Measurements from ENCODE around the gene PTPN5. TPM values are rescaled to one million over a fixed set of nuclear protein-coding genes. Genes with fewer than 3 reads are reported as not detected.

Gene PTPN5
- total RNA-seq (2013), result not detected
- polyA plus RNA-seq (not detected), polyA minus RNA-seq (not detected in 2 replicates), total RNA-seq (0 to 0.58 (median 0) reads per million in 11 experiments)

DNA sequence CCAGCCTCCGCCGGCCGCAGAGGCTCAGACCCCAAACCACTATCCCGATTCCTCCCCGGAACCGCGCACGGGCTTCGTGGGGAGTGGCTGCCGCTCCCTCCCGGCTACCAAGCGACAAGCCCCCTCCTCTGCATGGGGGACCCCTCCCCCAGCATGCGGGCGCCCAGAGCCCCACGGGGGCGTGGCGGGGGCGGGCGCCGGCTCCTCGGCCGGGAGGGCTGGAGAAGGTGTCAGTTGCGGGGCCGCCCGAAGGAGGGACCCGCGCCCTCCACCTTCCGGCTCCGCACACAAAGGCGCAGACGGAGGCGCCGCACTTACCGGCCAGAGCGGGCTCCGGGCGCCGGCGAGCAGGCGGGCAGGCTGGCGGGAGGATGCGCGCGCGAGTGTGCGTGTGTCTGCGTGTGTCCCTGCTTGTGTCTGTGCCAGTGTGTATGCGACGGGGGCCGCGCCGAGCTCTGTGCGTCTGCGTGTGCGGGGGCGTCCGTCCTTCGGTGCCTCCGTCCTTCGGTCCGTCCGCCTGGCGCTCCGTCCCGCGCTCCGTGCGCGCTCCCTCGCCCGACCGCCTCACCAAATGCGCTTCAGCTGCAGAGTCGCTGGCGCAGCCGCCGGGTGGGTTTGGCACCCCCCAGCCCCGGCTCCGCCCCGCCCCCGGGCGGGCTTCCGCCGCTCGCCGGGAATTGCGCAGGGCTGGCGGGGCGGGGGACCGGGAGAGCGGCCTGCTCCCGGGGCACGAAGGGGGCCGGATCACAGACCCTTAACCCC lies at the start of gene PTPN5:
TSS of gene PTPN5 (minus strand) at position 592 of the 762 bp plus-strand sequence. CDS start 19,840 bp downstream, outside the sequence.
- peaks cover 43 to 58% (median 51%) of the 10 kb centered on the region in 3 donors for H3K27me3 Mint-ChIP-seq (ENCODE audit: low read depth in 3 of 3)
- intact Hi-C loops (cut with micrococcal nuclease), result no loop called here
- DNase-seq, result no peak
- H3K4me3 ChIP-seq (replicated peaks in 1 of 3; ENCODE audit: low read depth in 2 of 3, low read length in 3 of 3), result no peak within 1 kb of the TSS
- TF ChIP-seq, protein P1, sequence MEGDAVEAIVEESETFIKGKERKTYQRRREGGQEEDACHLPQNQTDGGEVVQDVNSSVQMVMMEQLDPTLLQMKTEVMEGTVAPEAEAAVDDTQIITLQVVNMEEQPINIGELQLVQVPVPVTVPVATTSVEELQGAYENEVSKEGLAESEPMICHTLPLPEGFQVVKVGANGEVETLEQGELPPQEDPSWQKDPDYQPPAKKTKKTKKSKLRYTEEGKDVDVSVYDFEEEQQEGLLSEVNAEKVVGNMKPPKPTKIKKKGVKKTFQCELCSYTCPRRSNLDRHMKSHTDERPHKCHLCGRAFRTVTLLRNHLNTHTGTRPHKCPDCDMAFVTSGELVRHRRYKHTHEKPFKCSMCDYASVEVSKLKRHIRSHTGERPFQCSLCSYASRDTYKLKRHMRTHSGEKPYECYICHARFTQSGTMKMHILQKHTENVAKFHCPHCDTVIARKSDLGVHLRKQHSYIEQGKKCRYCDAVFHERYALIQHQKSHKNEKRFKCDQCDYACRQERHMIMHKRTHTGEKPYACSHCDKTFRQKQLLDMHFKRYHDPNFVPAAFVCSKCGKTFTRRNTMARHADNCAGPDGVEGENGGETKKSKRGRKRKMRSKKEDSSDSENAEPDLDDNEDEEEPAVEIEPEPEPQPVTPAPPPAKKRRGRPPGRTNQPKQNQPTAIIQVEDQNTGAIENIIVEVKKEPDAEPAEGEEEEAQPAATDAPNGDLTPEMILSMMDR (IDR thresholded peaks at IDR 0.05), result no peak
- H3K4me1 Mint-ChIP-seq, result no peaks in the 10 kb centered on the region
- H3K4me1 ChIP-seq (ENCODE audit: control insufficient read depth in 1 of 2, insufficient read depth in 2 of 2, low read length in 2 of 2), result no peaks in the 10 kb centered on the region
- no peaks in the 10 kb centered on the region for H3K36me3 Mint-ChIP-seq
- H4K20me1 ChIP-seq (ENCODE audit: insufficient read depth, low read length), result no peaks in the 10 kb centered on the region
- H3K79me2 ChIP-seq (ENCODE audit: insufficient read depth, low read length), result no peaks in the 10 kb centered on the region
- H3K9me3 ChIP-seq (replicated peaks in 1 of 2; ENCODE audit: control insufficient read depth in 1 of 2, insufficient read depth in 1 of 2, low read length in 2 of 2), result no peaks in the 10 kb centered on the region
- peak within 1 kb of the TSS in 1 of 2 donors; percentile 71 for H3K4me3 Mint-ChIP-seq
- H3K4me2 ChIP-seq (replicated peaks; ENCODE audit: extremely low read depth, low read length, poor library complexity, severe bottlenecking), result no peak within 1 kb of the TSS
- no peak within 1 kb of the TSS for H2AFZ ChIP-seq (ENCODE audit: insufficient read depth, low read depth, low read length, poor library complexity, severe bottlenecking)
- H3K27ac ChIP-seq (ENCODE audit: low read depth in 1 of 2, low read length in 2 of 2), result no peak within 1 kb of the TSS
- no peaks in the 10 kb centered on the region for H3K36me3 ChIP-seq (replicated peaks in 1 of 2; ENCODE audit: control insufficient read depth in 1 of 2, insufficient read depth in 2 of 2, low read length in 2 of 2)
- H3K9ac ChIP-seq (ENCODE audit: insufficient read depth, low read length, poor library complexity, severe bottlenecking), result no peak within 1 kb of the TSS
- peaks cover 0 to 2% (median 0%) of the 10 kb centered on the region in 7 donors for H3K9me3 Mint-ChIP-seq
- no peak within 1 kb of the TSS for H3K27ac Mint-ChIP-seq
- under 1% methylated on average over 89 of the region's 94 CpGs for WGBS (ENCODE audit: insufficient coverage)
- peaks cover 24 to 44% of the 10 kb centered on the region in 2 donors for H3K27me3 ChIP-seq (ENCODE audit: control insufficient read depth in 2 of 2, insufficient read depth in 2 of 2, low read length in 2 of 2)

DNA sequence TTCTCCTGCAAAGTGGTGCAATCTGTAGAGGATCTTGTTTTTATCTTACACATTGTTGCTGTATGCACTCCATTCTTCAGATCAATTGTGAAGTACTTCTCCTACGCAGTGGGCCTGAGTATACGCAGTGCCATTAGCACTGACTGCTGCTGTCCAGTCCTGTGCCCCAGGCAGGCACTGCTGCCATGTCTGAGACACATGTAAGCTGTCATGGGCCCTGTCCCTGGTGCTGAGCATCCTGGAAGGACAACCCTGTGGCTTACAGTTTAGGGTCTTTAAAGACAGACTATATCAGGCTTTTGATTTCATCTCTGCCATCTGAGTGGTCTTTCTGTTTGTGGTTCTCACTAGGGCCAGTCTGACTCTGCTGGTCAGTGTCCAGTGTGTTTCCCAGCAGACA lies 44.8 kb upstream of the PTPN5 start:
- TF ChIP-seq, protein P1 (IDR thresholded peaks at IDR 0.05), result no peak
- no peaks in the 10 kb centered on the region for H3K4me1 Mint-ChIP-seq
- H3K36me3 Mint-ChIP-seq, result no peaks in the 10 kb centered on the region
- WGBS (ENCODE audit: insufficient coverage), result 95% methylated on average over 2 of the region's 2 CpGs
- Histone ChIP-seq H3K9me3 (replicated peaks in 1 of 2; ENCODE audit: control insufficient read depth in 1 of 2, insufficient read depth in 1 of 2, low read length in 2 of 2) (peaks cover 13 to 17% of the 10 kb centered on the region in 2 donors), H3K9ac (ENCODE audit: insufficient read depth, low read length, poor library complexity, severe bottlenecking) (no peak overlapping the region), H3K36me3 (replicated peaks in 1 of 2; ENCODE audit: control insufficient read depth in 1 of 2, insufficient read depth in 2 of 2, low read length in 2 of 2) (no peaks in the 10 kb centered on the region), H3K4me3 (replicated peaks in 1 of 3; ENCODE audit: low read depth in 2 of 3, low read length in 3 of 3) (no peak overlapping the region), H3K4me2 (replicated peaks; ENCODE audit: extremely low read depth, low read length, poor library complexity, severe bottlenecking) (no peak overlapping the region), H3K27ac (ENCODE audit: low read depth in 1 of 2, low read length in 2 of 2) (no peak overlapping the region), H3K4me1 (ENCODE audit: control insufficient read depth in 1 of 2, insufficient read depth in 2 of 2, low read length in 2 of 2) (no peaks in the 10 kb centered on the region), H3K27me3 (ENCODE audit: control insufficient read depth in 2 of 2, insufficient read depth in 2 of 2, low read length in 2 of 2) (no peaks in the 10 kb centered on the region), H4K20me1 (ENCODE audit: insufficient read depth, low read length) (no peaks in the 10 kb centered on the region), H2AFZ (ENCODE audit: insufficient read depth, low read depth, low read length, poor library complexity, severe bottlenecking) (no peak overlapping the region), H3K79me2 (ENCODE audit: insufficient read depth, low read length) (no peaks in the 10 kb centered on the region)
- no peak overlapping the region for H3K4me3 Mint-ChIP-seq
- H3K27me3 Mint-ChIP-seq (ENCODE audit: low read depth in 3 of 3), result peaks cover 0 to 1% (median 0%) of the 10 kb centered on the region in 3 donors
- intact Hi-C loops (cut with micrococcal nuclease), result no loop called here
- H3K27ac Mint-ChIP-seq, result no peak overlapping the region
- DNase-seq, result no peak
- peaks cover 4 to 18% (median 15%) of the 10 kb centered on the region in 7 donors for H3K9me3 Mint-ChIP-seq
